ENCODE measurements around the gene KRTAP10-8. TPM values are rescaled to one million over a fixed set of nuclear protein-coding genes. Genes with fewer than 3 reads are reported as not detected.
"Not testable (repeated sequence)": the region's sequence is repeated elsewhere in the genome, so short reads cannot be mapped to it uniquely, and the experiment has no call there.

Gene KRTAP10-8
- total RNA-seq, 8 experiments from 2014 or later: 0.41 to 0.67 (median 0.44) TPM; not detected in 4

DNA sequence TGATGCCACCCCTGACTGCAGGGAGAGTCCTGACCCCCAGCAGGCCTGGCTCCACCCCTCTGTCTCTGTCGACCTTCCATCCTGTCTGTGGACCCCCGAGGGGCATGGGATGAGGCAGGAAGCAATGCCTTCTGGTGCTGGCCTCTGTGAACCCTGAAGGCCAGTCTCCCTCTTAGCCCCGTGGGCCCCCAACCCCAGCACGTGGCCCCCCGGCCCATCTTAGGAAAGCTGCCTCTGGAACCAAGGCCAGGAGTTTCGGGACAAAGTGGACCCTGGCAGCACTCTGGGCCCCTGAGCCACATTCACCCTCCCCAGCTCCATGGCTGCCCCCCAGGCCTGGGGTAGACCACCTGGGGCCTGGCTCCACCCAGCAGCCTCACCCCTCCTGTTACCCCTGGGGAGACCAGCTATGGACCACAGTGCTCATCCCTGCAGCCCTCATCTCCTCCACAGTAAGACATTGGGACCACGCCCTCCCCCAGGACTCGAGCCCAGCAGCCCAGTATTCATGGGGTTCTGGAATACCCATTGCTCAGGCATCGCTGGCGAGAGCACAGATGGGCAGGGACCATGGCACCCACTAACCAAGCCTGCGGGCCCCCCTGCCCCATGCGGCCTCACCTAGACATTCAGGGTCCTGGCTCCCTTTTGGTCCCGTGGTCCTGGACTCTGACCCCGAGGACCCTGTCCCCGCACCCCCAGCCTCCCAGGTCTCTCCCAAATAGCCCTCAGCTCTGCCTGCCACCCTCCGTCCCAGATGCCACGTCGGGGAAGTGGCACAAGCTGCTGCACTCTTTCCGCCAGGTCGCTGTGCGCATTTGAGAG is 26.8 kb downstream of the KRTAP10-8 start:
- ATAC-seq (replicated peaks in 6 of 8); H3K4me1 ChIP-seq (replicated peaks in 1 of 2); H3K27ac ChIP-seq; H3K4me3 ChIP-seq; in situ Hi-C loops (cut with MboI; ENCODE audit: low pct_unique_long_range_greater_than_20kb in 2 of 9, low sequenced_read_pairs in 9 of 9, unreplicated experiment in 9 of 9): not testable (repeated sequence)
- 100% methylated on average over 2 of the region's 21 CpGs; no CpG with 5 or more reads in 9 of the 10 experiments for WGBS, 10 experiments

DNA sequence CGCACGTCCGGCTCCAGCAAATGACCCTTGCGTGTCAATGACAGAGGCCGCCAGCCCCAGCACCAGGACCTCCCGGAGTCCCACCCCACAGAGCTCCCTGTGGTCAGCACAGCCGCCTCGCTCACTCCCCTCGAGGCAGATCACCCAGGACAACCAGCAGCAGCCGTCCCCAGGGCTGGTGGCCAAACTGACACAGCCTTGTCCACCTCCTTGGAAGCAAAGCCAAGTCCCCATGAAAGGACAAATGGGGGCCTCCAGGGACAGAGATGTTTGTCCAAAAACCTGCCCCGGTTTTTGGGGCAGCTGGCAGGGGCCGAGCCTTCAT is 27.4 kb downstream of the KRTAP10-8 start:
- H3K27ac ChIP-seq: no peak overlapping the region
- H3K4me3 ChIP-seq: no peak overlapping the region
- in situ Hi-C loops (cut with MboI; ENCODE audit: low pct_unique_long_range_greater_than_20kb in 2 of 9, low sequenced_read_pairs in 9 of 9, unreplicated experiment in 9 of 9): no loop called here
- H3K4me1 ChIP-seq (replicated peaks in 1 of 2): no peaks in the 10 kb centered on the region
- no peak for ATAC-seq (replicated peaks in 6 of 8)
- 0 to 93% (median 87%) methylated on average over 1 to 3 of the region's 12 CpGs; no CpG with 5 or more reads in 7 of the 10 experiments for WGBS, 10 experiments

DNA sequence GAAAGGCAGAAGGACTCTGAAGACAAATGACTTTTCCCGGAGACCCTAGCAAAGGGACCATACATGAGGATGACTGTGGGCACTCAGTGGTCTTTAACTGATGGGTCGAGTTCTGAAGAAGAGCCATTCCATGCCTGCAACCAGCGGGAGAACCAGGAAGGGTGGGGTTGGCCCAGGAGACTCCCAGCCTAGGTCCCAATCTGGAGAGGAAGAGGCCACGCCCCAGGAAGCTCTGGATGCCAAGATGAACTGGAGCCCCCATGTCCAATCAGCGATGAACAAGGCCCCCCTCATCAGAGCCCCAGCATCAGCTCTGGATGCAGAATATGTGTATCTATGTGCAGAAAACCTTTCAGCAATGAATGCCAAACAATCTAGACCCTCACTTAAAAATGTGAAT is 28.9 kb downstream of the KRTAP10-8 start:
- Histone ChIP-seq H3K4me1 (replicated peaks in 1 of 2) (no peaks in the 10 kb centered on the region), H3K27ac (no peak overlapping the region), H3K4me3 (no peak overlapping the region)
- ATAC-seq (replicated peaks in 6 of 8): no peak
- WGBS, 10 experiments: 40 to 100% (median 83%) methylated on average over 1 to 4 of the region's 5 CpGs; no CpG with 5 or more reads in 3 of the 10 experiments
- in situ Hi-C loops (cut with MboI; ENCODE audit: low pct_unique_long_range_greater_than_20kb in 2 of 9, low sequenced_read_pairs in 9 of 9, unreplicated experiment in 9 of 9): no loop called here

- Histone ChIP-seq H3K4me1 (replicated peaks in 1 of 2) (no peaks in the 10 kb centered on the region), H3K4me3 (no peak overlapping the region), H3K27ac (no peak overlapping the region)
- ATAC-seq (replicated peaks in 6 of 8): no peak
- in situ Hi-C loops (cut with MboI; ENCODE audit: low pct_unique_long_range_greater_than_20kb in 2 of 9, low sequenced_read_pairs in 9 of 9, unreplicated experiment in 9 of 9): no loop called here
- WGBS, 10 experiments: 10 to 86% (median 60%) methylated on average over 2 to 11 of the region's 14 CpGs; no CpG with 5 or more reads in 1 of the 10 experiments
Observed at GRCh38 chr21:44643741-44644310, 31.9 kb downstream of the KRTAP10-8 start.

DNA sequence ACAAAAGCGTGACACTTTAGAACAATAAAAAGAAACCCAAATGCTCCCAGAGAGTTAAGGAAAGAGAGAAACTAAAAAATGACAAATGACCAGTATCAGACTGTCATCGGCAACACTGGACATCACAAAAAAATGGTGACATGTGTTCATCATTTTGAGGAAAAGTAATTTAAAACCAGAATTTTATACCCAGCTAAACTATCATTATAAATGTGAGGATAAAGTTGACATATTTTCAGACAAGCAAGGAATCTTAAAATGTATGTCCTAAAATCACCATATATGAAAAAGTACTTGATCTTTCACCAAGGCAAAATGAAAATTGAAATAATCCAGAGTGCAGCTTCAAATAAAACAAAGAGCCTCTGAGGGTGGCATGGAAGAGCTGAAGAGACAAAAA is 33.0 kb downstream of the KRTAP10-8 start:
- H3K4me1 ChIP-seq (replicated peaks in 1 of 2): no peaks in the 10 kb centered on the region
- no peak overlapping the region for H3K4me3 ChIP-seq
- ATAC-seq (replicated peaks in 6 of 8): no peak
- in situ Hi-C loops (cut with MboI; ENCODE audit: low pct_unique_long_range_greater_than_20kb in 2 of 9, low sequenced_read_pairs in 9 of 9, unreplicated experiment in 9 of 9): no loop called here
- H3K27ac ChIP-seq: no peak overlapping the region
- 0 to 75% (median 36%) methylated on average over 1 to 2 of the region's 2 CpGs for WGBS, 10 experiments

- H3K27ac ChIP-seq; in situ Hi-C loops (cut with MboI; ENCODE audit: low pct_unique_long_range_greater_than_20kb in 2 of 9, low sequenced_read_pairs in 9 of 9, unreplicated experiment in 9 of 9); H3K4me1 ChIP-seq (replicated peaks in 1 of 2); H3K4me3 ChIP-seq: not testable (repeated sequence)
- WGBS, 10 experiments: 0 to 63% (median 40%) methylated on average over 1 to 5 of the region's 21 CpGs; no CpG with 5 or more reads in 6 of the 10 experiments
- ATAC-seq (replicated peaks in 6 of 8): peak in 1 of 8 experiments; percentile 29
Observed at GRCh38 chr21:44646366-44647221, 34.7 kb downstream of the KRTAP10-8 start, which contains the start of gene KRTAP10-11. KRTAP10-11 (plus strand) TSS chr21:44646414; CDS start chr21:44646459, 45 bp downstream.

DNA sequence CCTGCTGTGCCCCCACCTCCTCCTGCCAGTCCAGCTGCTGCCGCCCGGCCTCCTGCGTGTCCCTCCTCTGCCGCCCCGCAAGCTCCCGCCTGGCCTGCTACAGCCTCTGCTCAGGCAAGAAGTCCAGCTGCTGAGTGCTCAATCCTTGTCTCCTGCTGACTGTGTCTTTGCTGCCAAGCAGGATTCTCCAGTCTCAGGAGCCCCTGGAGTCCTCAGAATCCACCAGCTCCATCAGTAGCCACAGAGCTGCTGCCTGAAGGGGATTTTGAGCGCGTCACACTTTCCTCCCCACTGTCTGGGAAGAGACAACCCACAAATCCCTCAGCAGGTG is 35.3 kb downstream of the KRTAP10-8 start:
- ATAC-seq (replicated peaks in 6 of 8): peak in 1 of 8 experiments; percentile 18
- Histone ChIP-seq H3K27ac (no peak overlapping the region), H3K4me1 (replicated peaks in 1 of 2) (no peaks in the 10 kb centered on the region), H3K4me3 (no peak overlapping the region)
- 0 to 76% (median 20%) methylated on average over 1 to 6 of the region's 8 CpGs; no CpG with 5 or more reads in 6 of the 10 experiments for WGBS, 10 experiments
- in situ Hi-C loops (cut with MboI; ENCODE audit: low pct_unique_long_range_greater_than_20kb in 2 of 9, low sequenced_read_pairs in 9 of 9, unreplicated experiment in 9 of 9): no loop called here

DNA sequence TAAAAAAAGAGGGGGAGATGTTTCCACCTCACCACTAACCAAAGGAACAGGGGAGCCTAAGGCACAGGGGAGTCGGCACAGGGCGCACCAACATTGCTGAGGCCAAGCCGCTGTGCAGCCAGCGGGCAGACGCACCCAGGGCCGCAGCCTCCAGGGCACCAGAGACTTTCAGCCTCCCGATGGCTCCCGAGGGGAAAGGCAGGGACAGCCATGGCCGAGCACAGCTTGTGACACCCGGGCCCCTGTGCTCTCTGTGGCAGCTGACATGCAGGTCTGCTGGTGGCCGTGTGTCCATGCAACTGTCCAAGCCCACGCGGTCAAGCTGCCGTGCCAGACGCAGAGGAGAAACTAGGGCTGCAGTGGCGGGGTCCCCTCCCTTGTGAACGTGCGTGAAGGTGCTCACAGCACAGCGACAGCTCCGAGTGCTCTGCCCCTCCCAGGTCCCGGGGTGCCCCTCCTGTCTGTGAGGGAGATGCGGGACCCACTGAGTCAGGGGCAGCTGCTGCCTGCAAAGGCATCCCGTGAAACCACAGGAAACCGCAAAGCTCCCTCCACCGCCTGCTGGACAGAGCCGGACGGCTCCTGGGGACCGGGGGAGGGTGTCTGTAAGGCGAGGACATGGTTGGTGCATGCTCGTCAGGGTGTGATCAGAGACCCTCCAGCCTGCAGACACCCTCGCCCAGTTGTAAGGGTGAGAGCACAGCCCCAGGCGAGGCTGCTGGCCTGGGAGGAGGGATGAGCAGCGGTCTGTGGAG is 36.9 kb downstream of the KRTAP10-8 start:
- no peak overlapping the region for H3K4me3 ChIP-seq
- no peak overlapping the region for H3K27ac ChIP-seq
- in situ Hi-C loops (cut with MboI; ENCODE audit: low pct_unique_long_range_greater_than_20kb in 2 of 9, low sequenced_read_pairs in 9 of 9, unreplicated experiment in 9 of 9): no loop called here
- WGBS, 10 experiments: 17 to 100% (median 83%) methylated on average over 1 to 12 of the region's 33 CpGs; no CpG with 5 or more reads in 2 of the 10 experiments
- ATAC-seq (replicated peaks in 6 of 8): no peak
- no peaks in the 10 kb centered on the region for H3K4me1 ChIP-seq (replicated peaks in 1 of 2)

- WGBS, 10 experiments: 67 to 96% (median 87%) methylated on average over 4 to 11 of the region's 18 CpGs; no CpG with 5 or more reads in 5 of the 10 experiments
- no peak for ATAC-seq (replicated peaks in 6 of 8)
- Histone ChIP-seq H3K4me1 (replicated peaks in 1 of 2) (no peaks in the 10 kb centered on the region), H3K4me3 (no peak overlapping the region), H3K27ac (no peak overlapping the region)
- in situ Hi-C loops (cut with MboI; ENCODE audit: low pct_unique_long_range_greater_than_20kb in 2 of 9, low sequenced_read_pairs in 9 of 9, unreplicated experiment in 9 of 9): no loop called here
Observed at GRCh38 chr21:44649521-44650100, 37.7 kb downstream of the KRTAP10-8 start.

- no peak for ATAC-seq (replicated peaks in 6 of 8)
- in situ Hi-C loops (cut with MboI; ENCODE audit: low pct_unique_long_range_greater_than_20kb in 2 of 9, low sequenced_read_pairs in 9 of 9, unreplicated experiment in 9 of 9): no loop called here
- H3K27ac ChIP-seq: no peak overlapping the region
- no peaks in the 10 kb centered on the region for H3K4me1 ChIP-seq (replicated peaks in 1 of 2)
- WGBS, 10 experiments: 49 to 100% (median 81%) methylated on average over 1 to 11 of the region's 20 CpGs; no CpG with 5 or more reads in 1 of the 10 experiments
- H3K4me3 ChIP-seq: no peak overlapping the region
Observed at GRCh38 chr21:44650265-44650972, 38.5 kb downstream of the KRTAP10-8 start.

DNA sequence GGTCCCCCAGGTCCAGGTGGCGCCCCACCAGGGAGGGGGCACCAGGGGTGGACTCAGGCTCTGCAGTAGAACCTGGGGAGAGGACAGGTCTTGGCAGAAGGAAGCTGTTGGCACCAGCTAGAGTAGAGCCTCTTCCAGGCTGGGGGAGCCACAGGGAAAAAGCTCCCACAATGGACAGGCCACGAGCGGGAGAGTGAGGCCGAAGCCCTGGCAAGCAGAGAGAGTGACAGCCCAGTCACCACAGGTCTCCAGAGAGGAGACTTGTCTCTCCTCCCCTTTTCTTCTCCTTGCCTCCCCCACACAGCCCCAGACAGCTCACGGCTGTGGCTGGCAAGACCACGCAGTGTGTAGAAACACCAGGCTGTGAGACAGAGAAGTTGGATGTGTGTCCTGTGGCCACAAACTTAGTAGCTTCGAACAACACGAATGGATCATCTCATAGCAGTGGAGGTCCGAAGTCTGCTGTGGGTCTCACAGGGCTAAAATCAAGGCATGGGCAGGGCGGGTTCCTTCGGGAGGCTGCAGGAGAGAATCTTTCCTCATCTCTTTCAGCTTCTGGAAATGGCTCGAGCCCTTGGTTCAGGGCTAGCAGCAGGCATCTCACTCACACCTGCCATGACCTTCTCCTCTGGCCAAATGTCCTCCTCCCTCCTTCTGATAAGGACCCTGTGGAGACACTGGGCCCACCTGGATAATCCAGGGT is 39.2 kb downstream of the KRTAP10-8 start:
- WGBS, 10 experiments: 29 to 97% (median 86%) methylated on average over 1 to 7 of the region's 12 CpGs; no CpG with 5 or more reads in 4 of the 10 experiments
- in situ Hi-C loops (cut with MboI; ENCODE audit: low pct_unique_long_range_greater_than_20kb in 2 of 9, low sequenced_read_pairs in 9 of 9, unreplicated experiment in 9 of 9): no loop called here
- H3K4me3 ChIP-seq: no peak overlapping the region
- no peak overlapping the region for H3K27ac ChIP-seq
- no peak for ATAC-seq (replicated peaks in 6 of 8)
- H3K4me1 ChIP-seq (replicated peaks in 1 of 2): no peaks in the 10 kb centered on the region
